H1 (cell line): ENCODE results near the gene SLFNL1. TPM values are rescaled to one million over a fixed set of nuclear protein-coding genes. Genes with fewer than 3 reads are reported as not detected.

Experiments
- ATF2 ChIP-seq: IDR thresholded peaks from 2 replicates; pipeline ENCODE4 v1.6.1; 2012; ENCODE audit warnings: low read length, inconsistent platforms
- RXRA ChIP-seq: IDR thresholded peaks from 2 replicates; pipeline ENCODE4 v1.6.1; 2011; ENCODE audit warnings: low read depth, mild to moderate bottlenecking, low read length, moderate library complexity; ENCODE audit not compliant: insufficient read depth
- polyA plus RNA-seq, 7 experiments: library from polyadenylated mRNA; depleted of rRNA in 3 of 7; stranded (reverse) in 5 of 7; unstranded in 2 of 7; fragments of >200 nt in 5 of 7; fragments of 200-250 nt in 2 of 7; gene quantifications; 1 replicate in 5 of 7; 2 replicates in 1 of 7; 4 replicates in 1 of 7; pipeline versions ENCODE4 v1.2.1 to v1.2.3, GENCODE V29; 2011 to 2013; ENCODE audit warnings: missing spikeins in 2 of 7, mixed read lengths in 2 of 7
- total RNA-seq: library from RNA; stranded (reverse); fragmentation: NEBNext Ultra II Directional; extraction: Animal tissue kit (Norgen Biotek cat#: 25700); gene quantifications from 2 replicates; pipeline ENCODE4 v1.2.1, GENCODE V29; 2021

Gene SLFNL1
- total and polyA plus RNA-seq, 2 of the 8 experiments (the other 6 are each of a cell fraction or from before 2014, with no cell fraction given): not detected

GRCh38 chr1:41013024-41013423 lies 8.5 kb downstream of the SLFNL1 start (continued):
- TF ChIP-seq ATF2 (no peak), RXRA (no peak)
